Hematopoietic multipotent progenitor cell treated with erythropoietin and hydrocortisone succinate and interleukin-3 and kit ligand, for 4 days (in vitro differentiated cells): ENCODE results near the gene SPDYE4.

Experiments used
- DNase-seq: peaks from one replicate; pipeline ENCODE4 v3.0.0-alpha.2; 2015

Gene SPDYE4

DNA sequence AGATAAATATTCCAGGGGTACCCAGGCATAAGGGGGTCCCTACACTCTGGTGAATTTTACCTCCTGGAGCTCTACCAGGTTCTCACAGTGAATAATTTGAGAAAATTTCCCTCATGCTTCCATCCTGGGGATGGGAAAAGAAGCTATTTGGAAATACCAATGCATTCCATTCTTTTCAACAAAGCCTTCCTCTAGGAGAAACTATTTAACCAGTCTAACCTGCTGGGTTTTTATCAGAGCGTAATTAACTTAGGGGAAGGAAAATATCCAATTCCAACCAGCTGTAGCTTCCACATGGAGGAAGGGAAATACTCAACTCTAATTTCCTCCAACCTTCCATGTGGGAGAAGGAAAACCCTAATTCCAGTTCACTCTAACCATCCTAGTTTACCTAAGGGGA is 23.8 kb upstream of the SPDYE4 start:
- DNase-seq = no peak

- no peak for DNase-seq
These were observed 23.4 kb upstream of the SPDYE4 start for GRCh38 chr17:8781776-8782175.

- DNase-seq = peak; percentile 31
These were observed 18.5 kb upstream of the SPDYE4 start for GRCh38 chr17:8776881-8777280.

GRCh38 chr17:8776248-8776647 is 17.9 kb upstream of the SPDYE4 start:
- no peak for DNase-seq

GRCh38 chr17:8766731-8767130 is 8.4 kb upstream of the SPDYE4 start:
- DNase-seq = no peak

- DNase-seq = no peak
These were observed 3.7 kb upstream of the SPDYE4 start for GRCh38 chr17:8762012-8762411.

DNA sequence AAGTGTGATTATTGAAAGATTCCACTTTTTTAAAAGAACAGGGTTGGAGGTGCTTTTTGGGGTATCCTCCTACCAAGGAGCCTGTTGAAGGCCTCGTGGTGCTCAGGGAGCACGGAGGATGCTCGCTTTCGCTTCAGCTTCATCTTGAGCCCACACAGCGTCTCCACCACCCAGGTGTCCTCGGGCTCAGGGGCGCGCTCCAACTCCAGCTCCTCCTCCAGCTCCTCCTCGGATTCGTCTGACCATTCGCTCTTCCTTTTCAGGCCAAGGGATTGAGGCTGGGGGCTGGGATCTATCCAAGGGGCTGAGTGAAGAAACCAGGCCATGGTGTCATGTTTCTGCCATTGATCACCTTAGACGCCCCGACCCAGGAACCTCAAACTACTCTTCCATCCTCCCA is 1.2 kb downstream of the SPDYE4 start:
- no peak for DNase-seq

GRCh38 chr17:8755590-8756255 is 2.6 kb downstream of the SPDYE4 start:
- DNase-seq = no peak

DNA sequence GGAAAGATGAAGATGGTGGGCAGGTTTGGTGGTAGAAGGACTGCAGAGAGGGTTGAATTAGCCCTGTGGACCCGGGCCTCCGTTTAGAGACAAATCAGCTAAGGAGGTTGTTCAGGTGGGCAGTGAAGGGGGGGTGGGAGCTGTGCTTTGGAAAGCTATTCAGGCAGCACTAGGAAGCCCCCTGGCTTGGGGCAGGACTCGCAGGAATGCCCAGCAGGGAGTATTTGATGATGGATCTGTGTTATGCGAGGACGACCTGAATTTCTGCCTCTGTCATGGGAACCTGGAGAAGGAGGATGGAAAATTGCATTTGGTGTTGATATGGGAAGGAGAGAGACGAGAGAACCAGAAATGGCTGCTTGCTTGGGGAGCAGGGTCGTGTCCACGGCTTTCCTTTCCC is 3.5 kb downstream of the SPDYE4 start:
- DNase-seq = no peak

DNA sequence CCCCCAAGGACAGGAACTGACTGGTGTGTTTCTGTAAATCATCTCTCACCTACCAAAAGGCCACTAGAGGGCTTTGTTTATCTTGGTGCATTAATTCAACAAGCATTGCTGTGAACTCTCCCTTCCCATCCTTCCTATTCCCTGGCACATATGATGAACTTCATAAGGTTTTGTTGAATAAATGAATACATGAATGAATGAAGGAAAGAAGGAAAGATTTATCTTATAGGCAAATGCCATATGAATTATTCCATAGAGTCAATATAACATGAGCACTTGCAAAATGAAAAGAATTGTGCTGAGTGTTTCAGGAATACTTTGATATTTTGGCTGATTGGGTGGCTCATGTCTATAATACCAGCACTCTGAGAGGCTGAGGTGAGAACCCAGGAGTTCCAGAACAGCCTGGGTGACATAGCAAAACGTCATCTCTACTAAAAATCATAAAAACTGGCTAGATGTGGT is 4.3 kb downstream of the SPDYE4 start:
- peak; percentile 64 for DNase-seq

GRCh38 chr17:8753136-8753975 is 5.0 kb downstream of the SPDYE4 start:
- DNase-seq = no peak

DNA sequence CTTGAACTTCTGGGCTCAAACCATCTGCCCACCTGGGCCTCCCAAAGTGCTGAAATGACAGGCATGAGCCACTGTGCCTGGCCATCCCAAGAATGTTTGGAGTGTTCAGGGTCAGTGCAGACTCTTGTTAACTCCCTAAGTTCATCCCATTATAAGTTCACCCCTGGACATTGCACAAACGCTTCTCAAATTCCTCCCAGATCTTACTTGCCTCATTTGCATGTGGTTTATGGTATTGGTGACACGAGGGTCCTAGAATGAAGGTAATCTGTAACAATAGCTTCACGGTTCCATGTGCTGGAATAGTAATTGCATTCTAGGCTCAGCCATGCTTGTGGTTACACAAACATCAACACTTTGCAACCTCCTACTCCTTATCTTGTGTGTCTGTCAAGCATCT is 8.7 kb downstream of the SPDYE4 start:
- no peak for DNase-seq

GRCh38 chr17:8747742-8748141 is 10.6 kb downstream of the SPDYE4 start:
- no peak for DNase-seq

DNA sequence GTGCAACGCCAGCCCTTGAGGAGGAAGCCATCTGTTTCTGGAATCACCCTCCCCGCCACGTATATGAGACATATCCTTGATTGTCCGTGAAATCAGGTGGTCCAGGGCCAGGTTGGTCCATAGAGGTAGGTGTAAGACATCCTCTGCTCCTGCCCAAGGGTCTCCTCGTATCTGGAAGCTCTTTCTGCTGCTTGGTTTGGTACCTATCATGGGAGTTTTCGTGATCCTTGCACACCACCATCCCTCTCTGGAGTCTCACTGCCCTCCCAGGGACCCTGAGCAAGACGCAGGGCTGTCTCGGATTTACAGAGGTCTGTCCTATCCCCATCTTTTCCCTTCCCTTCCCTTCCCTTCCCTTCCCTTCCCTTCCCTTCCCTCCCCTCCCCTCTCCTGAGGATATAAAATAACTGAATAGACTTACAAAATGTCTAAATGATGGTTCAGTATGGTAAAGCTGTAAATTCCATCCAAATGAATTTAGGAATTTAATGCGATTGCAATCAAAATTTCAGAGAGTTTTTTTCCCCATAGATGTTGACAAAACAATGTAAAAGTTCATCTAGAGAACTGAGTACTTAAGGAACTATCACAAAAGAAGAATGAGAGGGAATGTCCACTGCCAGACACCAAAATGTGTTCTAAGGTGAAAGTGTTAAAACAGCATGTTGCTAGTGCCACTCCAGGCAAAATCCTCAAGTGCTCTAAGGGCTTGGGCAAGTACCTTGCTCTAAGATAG is 11.7 kb downstream of the SPDYE4 start:
- no peak for DNase-seq

- DNase-seq = peak; percentile 79
These were observed 12.5 kb downstream of the SPDYE4 start for GRCh38 chr17:8745586-8746500.

DNA sequence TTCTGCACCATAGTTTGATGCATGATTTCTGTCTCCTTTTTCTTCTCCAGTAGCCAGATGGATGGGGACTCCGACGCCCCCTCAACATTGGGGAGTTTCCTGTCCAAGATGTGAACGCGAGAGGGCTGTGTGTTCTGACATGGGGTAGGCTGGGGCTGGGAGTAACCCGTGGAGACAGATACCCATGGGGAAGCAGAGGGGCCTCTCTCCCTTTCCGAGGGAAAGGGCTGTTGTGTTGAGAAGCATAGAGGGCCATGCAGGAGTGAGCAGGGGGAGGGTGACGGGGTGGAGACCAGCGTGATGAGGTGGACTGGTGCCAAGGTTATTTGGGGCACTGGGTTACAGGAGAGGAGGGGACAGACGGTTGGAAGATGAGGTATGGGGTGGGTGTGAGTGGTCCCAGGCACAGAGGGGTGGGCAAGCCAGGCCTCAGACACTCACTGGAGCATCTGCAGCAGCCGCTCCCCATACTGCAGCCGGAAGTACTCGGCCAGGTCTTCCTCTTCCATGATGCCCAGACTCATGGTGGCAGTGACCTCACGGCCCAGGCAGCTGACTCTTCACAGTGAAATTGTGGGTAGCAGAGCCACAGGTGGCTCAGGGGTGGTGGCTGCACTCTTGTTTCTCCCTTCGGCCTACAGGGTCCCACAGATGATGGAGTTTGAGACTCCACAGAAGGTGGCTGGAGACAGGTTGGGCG is 14.1 kb downstream of the SPDYE4 start:
- no peak for DNase-seq

GRCh38 chr17:8742819-8743218 is 15.5 kb downstream of the SPDYE4 start:
- no peak for DNase-seq

GRCh38 chr17:8742274-8742673 is 16.1 kb downstream of the SPDYE4 start:
- DNase-seq = no peak

GRCh38 chr17:8741771-8742170 is 16.6 kb downstream of the SPDYE4 start:
- no peak for DNase-seq

GRCh38 chr17:8741366-8741765 is 17.0 kb downstream of the SPDYE4 start:
- no peak for DNase-seq

DNA sequence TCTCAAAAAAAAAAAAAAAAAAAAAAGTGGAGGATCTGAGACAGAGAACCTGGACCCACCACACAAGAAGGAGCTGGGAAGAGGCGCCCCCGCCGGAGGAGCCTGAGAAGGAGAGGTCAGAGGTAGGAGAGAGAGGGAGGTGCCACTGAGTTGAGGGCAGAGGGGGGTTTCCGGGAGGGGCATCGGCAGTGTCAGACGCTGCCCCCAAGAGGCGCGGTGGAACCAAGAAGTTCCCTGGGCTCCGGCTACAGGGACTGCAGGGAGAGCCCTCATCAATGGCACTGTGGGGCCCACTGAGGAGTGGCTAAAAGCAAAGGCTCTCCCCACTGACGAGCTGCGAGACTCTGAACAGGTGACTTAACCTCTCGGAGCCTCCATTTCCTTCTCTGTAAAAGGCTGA is 17.9 kb downstream of the SPDYE4 start:
- peak; percentile 80 for DNase-seq

DNA sequence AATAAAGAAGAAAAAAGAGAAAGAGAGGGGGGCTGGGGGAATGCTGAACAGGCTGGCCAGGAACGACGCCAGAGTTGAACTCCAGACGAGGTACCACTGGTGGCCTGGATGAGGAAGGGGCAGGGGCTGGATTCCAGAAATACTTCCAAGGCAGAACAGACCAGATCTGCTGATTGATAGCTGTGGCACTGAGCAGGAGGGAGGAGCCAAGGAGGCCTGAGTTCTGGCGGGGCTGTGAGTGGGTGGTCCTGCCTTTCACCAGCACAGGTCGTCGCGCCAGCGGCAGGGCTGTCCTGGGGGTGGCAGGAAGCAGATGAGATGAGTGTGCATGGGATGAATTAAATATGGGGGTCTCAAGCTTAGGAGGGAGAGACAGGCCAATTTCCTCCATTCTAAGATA is 19.2 kb downstream of the SPDYE4 start:
- no peak for DNase-seq
